Astrocyte of the cerebellum (primary cell): ENCODE data around the gene PKD1L1.

Experiments
- DNase-seq: peaks from one replicate; pipeline ENCODE4 v3.0.0-alpha.2; 2011; ENCODE audit warnings: low read depth
- H3K4me3 ChIP-seq: 2 replicates; pipeline ENCODE4 v1.5.1; 2011; ENCODE audit warnings: mild to moderate bottlenecking, low read depth, low read length, moderate library complexity
- CTCF ChIP-seq: IDR thresholded peaks from 2 replicates; pipeline ENCODE4 v1.5.1; 2012; ENCODE audit warnings: low read length, low read depth, moderate library complexity, mild to moderate bottlenecking; ENCODE audit errors: missing control alignments
- in situ Hi-C: cut with HindIII; loops from 2 replicates; pipeline ENCODE4 v1.10.0; 2017; ENCODE audit warnings: low sequenced_read_pairs

PKD1L1 gene

GRCh38 chr7:47939425-47940036 is 8.7 kb downstream of the PKD1L1 start:
- TF ChIP-seq CTCF = no peak
- DNase-seq = no peak
- no peak overlapping the region for H3K4me3 ChIP-seq
- in situ Hi-C loops = no loop called here

- DNase-seq = no peak
- no peak for TF ChIP-seq CTCF
- H3K4me3 ChIP-seq = no peak overlapping the region
- in situ Hi-C loops = no loop called here
These were observed 9.6 kb downstream of the PKD1L1 start for GRCh38 chr7:47938574-47939165.

- in situ Hi-C loops = no loop called here
- no peak overlapping the region for H3K4me3 ChIP-seq
- no peak for DNase-seq
- TF ChIP-seq CTCF = no peak
These were observed 10.3 kb downstream of the PKD1L1 start for GRCh38 chr7:47937711-47938573.

GRCh38 chr7:47937065-47937687 is 11.1 kb downstream of the PKD1L1 start:
- no peak overlapping the region for H3K4me3 ChIP-seq
- no peak for TF ChIP-seq CTCF
- DNase-seq = no peak
- in situ Hi-C loops = no loop called here

GRCh38 chr7:47936323-47936722 is 11.9 kb downstream of the PKD1L1 start:
- in situ Hi-C loops = no loop called here
- no peak for DNase-seq
- no peak overlapping the region for H3K4me3 ChIP-seq
- TF ChIP-seq CTCF = no peak

- in situ Hi-C loops = no loop called here
- no peak overlapping the region for H3K4me3 ChIP-seq
- TF ChIP-seq CTCF = no peak
- no peak for DNase-seq
These were observed 12.9 kb downstream of the PKD1L1 start for GRCh38 chr7:47935336-47935735.
